GM18526 (cell line): ENCODE data around the gene ABCG2.

ENCODE experiments used
- POLR2A ChIP-seq: IDR thresholded peaks from 3 replicates; pipeline ENCODE4 v1.6.1; 2011; ENCODE audit not compliant: insufficient read length; ENCODE audit errors: extremely low read depth

ABCG2 gene

GRCh38 chr4:88138561-88138960, 19.9 kb downstream of the ABCG2 start:
- no peak for TF ChIP-seq POLR2A

GRCh38 chr4:88137112-88137511, 21.3 kb downstream of the ABCG2 start:
- TF ChIP-seq POLR2A, result no peak

GRCh38 chr4:88136249-88136648, 22.2 kb downstream of the ABCG2 start:
- no peak for TF ChIP-seq POLR2A

GRCh38 chr4:88135356-88135663, 23.1 kb downstream of the ABCG2 start:
- no peak for TF ChIP-seq POLR2A

- TF ChIP-seq POLR2A, result no peak
Measured at GRCh38 chr4:88134536-88135355, 23.7 kb downstream of the ABCG2 start.

GRCh38 chr4:88134111-88134510, 24.3 kb downstream of the ABCG2 start:
- no peak for TF ChIP-seq POLR2A

GRCh38 chr4:88130544-88131305, 27.7 kb downstream of the ABCG2 start:
- no peak for TF ChIP-seq POLR2A

GRCh38 chr4:88130003-88130402, 28.4 kb downstream of the ABCG2 start:
- TF ChIP-seq POLR2A, result no peak

GRCh38 chr4:88119943-88120342, 38.5 kb downstream of the ABCG2 start:
- TF ChIP-seq POLR2A, result no peak

GRCh38 chr4:88115587-88115986, 42.9 kb downstream of the ABCG2 start:
- TF ChIP-seq POLR2A, result no peak

- no peak for TF ChIP-seq POLR2A
Measured at GRCh38 chr4:88112856-88113255, 45.6 kb downstream of the ABCG2 start.

GRCh38 chr4:88110826-88111225, 47.6 kb downstream of the ABCG2 start:
- TF ChIP-seq POLR2A, result no peak

- TF ChIP-seq POLR2A, result no peak
Measured at GRCh38 chr4:88109123-88109881, 49.1 kb downstream of the ABCG2 start.

- TF ChIP-seq POLR2A, result no peak
Measured at GRCh38 chr4:88108747-88109122, 49.7 kb downstream of the ABCG2 start.

GRCh38 chr4:88107406-88108107, 50.9 kb downstream of the ABCG2 start:
- TF ChIP-seq POLR2A, result no peak
